Limb (tissue), 2 donors: ENCODE results near the gene DENND4A.
"Not testable (repeated sequence)": the region's sequence is repeated elsewhere in the genome, so short reads cannot be mapped to it uniquely, and the experiment has no call there.

Source experiments
- DNase-seq, 2 donors: peaks; one replicate each; pipeline ENCODE4 v3.0.0-alpha.2; 2016; ENCODE audit errors: extremely low spot score in 2 of 2

Gene DENND4A

DNA sequence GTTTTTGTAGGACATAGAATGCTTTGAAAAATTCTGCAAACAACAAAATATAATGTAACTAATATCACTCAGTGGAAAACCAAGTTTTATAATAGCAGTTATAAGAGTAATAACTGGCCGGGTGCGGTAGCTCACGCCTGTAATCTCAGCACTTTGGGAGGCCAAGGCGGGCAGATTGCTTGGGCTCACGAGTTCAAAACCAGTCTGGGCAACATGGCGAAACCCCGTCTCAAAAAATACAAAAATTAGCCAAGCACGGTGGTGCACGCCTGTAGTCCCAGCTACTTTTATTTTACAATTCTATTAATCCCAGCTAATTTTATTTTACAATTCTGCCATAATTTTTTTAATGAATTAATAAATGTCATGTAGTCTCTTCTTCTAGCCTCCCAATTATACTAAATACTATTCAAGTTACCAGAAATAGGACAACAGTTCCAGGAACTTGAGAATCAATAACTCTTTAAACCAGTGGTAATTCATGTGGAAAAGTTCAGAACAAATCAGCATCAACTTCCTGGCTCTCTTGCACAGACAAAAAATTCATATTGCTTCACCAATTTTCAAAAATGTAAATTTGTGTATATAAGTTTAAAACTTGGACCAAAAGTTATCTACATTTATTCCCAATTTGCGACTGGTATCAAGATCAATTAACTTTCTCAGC, 2.2 kb downstream of the DENND4A start:
- DNase-seq, result no peak

DNA sequence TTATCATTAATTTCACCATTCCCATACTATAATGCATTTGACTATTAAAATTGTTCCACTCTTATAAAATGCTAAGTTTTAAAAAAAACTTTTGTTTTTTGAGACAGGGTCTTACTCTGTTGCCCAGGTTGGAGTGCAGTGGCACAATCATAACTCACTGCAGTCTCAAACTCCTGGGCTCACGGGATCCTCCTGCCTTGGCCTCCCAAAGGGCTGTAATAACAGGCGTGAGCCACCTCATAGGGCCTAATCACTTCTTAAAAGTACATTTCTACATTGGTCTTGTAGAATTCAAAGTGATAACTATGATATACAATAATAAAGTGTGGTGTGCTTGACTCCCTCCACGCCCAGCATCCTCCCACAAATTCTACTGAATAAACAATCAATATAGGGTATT, 3.0 kb downstream of the DENND4A start:
- DNase-seq, result no peak

DNA sequence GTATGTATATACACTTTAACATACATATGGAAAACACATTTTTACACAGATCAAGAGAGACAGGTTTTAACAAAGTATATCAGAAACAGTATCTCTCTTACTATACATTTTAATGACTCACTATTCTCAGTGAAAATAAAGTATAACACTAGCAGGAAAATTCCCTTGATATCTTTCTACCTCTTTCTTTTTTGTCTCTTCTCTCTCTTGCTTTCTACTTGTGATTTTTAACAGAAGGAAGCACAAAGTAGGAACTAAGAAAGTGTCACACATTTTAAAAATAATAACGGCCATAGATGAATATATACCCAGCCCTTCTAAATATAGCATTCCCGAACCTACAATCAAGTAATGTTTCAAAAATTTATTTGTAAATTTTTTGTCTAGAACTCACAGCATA, 4.8 kb downstream of the DENND4A start:
- no peak for DNase-seq

DNA sequence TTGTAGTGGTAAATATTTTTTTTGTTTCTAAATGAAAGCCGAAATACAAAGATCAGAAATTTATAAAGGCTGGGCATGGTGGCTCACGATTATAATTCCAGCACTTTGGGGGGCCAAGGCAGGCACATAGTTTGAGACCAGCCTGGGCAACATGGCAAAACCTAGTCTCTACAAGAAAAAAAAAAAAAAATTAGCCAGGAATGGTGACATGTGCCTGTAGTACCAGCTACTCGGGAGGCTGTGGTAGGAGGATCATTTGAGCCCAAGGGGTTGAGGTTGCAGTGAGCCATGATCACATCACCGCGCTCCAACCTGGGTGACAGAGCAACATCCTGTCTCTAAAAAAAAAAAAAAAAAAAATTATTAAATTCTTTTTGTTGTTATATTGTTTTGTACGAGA, 6.9 kb downstream of the DENND4A start:
- DNase-seq, result no peak

DNA sequence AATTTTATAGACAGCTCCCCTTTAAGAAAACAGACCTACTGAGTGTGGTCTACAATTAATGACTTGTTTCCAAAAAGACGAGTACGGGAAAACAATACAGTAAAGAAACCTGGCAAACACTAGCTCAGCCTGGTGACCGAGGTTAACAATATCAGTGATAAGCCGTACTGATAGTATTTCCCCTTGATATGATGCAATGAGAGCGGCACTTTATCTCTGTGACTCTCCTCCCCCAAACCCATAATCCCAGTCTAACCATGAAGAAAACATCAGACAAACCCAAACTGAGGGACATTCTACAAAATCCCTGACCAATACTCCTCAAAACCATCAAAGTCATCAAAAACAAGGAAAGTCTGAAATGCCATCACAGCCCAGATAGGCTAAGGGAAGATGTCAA, 8.2 kb downstream of the DENND4A start:
- no peak for DNase-seq

DNA sequence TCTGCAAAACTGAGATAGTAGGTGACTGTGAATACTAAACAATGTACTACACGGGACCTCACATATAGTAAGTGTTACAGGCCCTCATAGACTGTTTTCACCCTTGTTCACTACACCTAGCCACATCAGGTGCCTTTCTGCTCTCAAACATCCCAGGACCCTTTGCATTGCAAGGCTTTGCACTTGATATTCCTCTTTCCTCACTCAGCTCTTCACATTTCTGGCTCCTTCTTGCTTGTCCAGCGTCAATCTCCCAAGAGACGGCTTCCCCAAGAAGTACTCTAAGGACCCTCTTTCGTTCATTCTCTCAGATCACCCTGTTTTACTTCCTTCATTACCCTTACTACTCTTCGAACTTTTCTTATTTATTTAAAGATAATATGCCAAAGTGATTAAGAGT, 10.0 kb downstream of the DENND4A start:
- no peak for DNase-seq

DNA sequence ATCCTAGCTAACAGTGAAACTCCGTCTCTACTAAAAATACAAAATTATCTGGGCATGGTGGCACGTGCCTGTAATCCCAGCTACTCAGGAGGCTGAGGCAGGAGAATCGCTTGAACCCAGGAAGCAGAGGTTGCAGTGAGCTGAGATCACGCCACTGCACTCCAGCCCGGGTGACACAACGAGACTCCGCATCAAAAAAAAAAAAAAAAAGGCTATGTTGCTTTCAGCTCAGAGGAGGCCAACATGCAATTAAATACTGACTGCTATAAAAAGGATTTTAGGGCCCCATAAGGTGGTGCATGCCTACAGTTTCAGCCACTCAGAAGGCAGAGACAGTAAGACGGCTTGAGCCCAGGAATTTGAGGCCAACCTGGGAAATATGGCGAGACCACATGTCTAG, 13.4 kb downstream of the DENND4A start:
- DNase-seq, result not testable (repeated sequence)

DNA sequence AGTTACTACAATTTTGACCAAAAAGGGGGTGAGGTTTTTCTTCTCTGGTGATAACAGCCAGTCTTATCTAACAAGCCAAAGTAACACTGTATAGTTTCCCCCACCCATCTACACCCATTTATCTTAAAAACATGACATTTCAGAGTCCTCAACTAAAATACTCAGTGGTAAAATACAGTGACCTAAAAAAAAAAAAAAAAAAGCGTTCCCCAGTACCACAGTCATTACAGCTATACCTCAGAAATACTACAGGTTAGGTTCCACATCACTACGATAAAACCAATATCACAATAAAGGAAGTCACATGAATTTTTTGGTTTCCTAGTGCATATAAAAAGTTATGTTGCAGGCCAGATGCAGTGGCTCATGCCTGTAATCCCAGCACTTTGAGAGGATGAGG, 13.8 kb downstream of the DENND4A start:
- no peak for DNase-seq

DNA sequence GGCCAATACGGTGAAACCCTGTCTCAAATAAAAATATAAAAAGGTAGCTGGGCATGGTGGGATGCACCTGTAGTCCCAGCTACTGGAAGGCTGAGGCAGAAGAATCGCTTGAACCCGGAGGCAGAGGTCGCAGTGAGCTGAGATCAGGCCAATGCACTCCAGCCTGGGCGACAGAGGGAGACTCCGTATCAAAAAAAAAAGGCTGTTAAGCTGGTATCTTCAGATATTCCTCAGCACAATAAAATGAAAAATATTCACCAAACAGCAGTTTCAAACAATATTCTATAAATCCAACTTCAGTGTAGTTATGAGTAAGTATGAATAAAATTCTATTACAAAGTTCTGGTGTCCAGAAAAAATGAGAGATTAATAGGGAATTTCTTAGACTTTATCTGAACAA, 14.2 kb downstream of the DENND4A start:
- no peak for DNase-seq

DNA sequence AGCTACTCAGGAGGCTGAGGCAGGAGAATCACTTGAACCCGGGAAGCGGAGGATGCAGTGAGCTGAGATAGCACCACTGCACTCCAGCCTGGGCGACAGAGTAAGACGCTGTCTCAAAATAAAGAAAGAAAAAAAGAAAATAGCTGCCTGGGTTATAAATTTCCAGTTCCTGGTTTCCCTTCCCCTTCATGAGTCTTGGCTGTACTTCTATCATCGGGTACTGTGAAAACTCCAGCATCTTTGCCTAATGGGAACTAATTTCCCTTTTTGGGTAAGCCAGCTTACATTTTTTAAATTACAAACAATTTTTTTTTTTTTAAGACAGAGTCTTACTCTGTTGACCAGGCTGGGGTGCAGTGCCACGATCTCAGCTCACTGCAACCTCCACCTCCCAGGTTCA, 15.0 kb downstream of the DENND4A start:
- DNase-seq, result no peak

DNA sequence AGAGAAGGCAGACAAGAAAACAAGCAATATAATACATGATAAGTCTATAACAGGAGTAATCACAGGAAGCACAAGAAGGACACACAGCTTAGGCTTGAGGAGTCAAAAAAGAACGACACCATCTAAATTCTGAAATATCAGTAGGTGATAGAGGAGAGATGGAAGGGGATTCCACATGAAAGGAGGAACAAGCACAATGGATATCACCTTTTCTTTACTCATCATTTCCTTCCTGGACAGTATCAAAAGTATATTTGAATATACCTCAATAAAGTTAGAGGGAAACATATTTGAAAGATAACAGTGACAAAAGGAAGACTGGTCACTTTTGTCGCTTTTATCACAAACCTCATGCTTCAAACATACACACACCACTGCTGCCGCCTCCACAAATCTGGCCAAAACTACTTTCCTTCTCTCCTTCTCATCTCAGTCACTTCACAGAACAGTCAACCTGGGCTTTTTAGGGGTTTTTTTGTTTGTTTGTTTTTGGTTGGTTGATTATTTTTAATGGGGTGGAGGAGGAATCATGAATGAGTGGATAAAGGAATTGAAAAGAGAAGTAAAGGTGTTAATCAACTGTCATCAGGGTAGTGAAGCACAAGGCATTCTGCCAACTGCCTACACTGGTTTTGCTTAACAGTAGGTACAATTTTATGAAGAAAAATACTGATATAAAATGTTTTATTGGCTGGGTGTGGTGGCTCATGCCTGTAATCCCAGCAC, 18.5 kb downstream of the DENND4A start:
- no peak for DNase-seq

DNA sequence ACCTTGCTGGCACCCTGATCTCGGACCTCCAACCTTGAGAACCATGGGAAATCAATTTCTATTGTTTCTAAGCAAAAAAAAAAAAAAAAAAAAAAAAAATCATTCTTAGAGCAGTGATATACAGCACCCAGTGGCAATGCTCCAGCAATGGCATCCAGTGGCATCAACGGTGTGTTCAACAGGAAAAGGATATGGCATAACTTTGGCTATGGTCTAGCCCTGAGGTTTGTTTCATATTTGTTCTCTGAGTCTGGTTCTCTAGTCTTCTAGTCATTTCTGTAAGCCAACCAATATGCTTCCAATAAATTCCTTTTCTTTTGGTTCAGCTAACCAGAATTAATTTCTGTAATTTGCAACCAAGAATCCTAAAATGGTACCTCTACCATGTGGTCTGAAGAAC, 19.2 kb downstream of the DENND4A start:
- no peak for DNase-seq

DNA sequence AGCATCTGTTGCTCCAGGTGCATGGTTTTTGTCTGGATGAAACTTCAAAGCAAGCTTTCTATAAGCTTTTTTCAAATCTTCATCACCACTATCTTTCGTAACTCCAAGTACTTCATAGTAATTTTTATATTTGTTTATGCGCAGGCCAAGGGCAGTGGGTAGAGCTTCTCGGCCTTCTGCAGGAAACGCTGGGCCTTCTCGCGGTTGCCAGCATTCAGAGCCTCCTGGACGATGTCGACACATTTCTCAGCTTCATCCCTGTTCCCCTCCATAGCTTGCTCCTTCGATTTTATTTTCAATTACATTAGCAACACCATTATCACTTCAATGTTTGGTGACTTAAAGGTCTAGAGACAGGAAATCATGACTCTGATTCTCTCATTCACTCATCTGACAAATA, 20.2 kb downstream of the DENND4A start:
- no peak for DNase-seq

DNA sequence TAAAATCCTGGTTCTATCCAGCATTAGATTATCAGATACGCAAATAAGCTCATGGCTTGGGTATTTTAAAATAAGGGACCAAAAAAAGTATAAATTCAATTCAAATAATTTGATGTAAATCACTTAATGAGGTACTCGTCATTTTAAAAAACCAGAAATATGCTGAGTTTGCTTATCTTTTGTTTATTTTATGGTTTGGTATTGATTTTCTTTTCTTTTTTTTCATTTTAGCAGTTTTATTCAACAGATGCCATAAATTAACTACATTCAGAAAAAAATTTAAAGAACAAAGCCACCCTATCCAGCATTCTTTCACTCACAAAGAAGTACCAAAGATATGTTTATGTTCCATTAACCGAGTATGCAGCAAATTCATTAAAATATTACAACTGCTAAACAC, 22.6 kb downstream of the DENND4A start:
- no peak for DNase-seq

DNA sequence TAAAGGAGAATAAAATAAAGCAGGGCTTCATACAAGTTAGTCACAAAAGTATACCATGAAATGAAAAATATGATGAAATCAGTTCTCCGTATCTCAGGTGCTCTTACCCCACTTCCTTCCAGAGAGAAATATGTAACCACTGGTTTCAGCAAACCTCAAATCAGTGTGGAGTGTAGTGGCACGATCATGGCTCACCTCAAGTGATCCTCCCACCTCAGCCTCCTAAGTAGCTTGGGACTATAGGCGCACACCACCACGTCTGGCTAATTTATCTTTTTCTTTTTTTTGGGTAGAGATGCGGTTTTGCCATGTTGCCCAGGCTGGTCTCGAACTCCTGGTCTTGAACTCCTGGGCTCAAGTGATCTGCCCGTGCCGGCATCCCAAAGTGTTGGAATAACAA, 24.2 kb downstream of the DENND4A start:
- no peak for DNase-seq

DNA sequence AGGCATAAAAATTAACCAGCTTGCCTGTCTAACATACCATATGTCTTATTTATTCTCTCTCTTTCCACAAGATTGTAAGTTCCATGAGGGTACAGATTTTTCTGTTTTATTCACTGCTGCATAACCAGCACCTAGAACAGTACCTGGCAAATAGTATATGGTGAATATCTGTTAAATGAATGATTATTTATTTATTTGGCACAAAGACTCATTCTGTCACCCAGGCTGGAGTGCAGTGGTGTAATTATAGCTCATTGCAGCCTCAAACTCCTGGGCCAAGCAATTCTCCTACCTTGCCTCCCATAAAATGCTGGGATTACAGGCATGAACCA, 24.9 kb downstream of the DENND4A start:
- no peak for DNase-seq

DNA sequence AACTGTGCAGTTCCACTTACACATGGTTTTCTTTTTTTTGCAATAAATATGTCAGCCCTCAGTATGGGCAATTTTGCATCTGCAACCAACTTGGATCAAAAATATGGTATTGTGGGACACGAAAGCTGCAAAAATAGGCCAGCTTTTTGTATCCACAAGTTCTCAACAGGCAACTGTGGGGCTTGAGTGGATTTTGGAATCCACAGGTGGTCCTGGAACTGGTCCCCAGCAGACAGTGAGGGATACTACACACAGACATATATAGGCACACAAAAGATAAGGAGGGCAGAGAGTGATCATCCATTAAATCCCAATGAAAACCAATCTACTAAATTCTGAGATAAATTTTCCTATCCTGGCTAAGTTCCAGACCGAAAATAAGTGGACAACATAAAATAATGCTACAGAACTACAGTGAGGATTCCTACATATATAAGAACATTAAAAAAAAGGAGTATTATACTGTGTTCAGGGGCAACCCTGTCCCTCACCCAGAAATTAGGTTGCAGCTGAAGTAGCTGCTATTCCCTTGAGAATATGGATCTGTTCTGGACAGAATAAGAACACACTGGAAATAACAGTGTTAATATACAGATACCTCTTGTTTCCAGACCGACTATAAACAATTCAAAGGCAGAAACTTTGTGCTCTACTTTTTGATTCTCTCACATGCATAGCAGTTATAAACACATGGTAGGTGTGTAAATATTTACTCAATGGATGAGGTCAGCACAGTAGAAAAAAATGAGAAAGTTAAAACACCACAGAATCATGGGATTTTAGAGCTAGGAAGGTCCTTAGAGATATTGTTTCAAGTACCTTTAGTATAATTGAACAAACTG, 25.4 kb downstream of the DENND4A start:
- no peak for DNase-seq

DNA sequence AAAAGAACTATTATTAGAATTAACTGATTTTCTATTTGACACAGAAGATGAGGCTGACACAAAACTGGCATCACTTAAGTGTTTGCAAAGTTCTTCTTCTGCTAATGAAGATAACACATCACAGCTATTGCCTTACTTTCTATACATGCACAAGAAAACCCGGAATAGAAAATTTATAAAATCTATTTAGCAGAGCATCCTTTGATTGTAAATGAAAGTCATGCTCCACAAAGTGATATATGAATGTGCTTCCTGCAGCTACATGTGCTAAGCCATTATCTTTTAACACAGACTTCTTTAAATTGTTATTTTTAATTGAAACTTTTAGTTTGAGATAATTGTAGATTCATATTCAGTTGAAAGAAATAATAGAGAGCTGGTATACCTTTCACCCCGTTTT, 27.0 kb downstream of the DENND4A start:
- no peak for DNase-seq

DNA sequence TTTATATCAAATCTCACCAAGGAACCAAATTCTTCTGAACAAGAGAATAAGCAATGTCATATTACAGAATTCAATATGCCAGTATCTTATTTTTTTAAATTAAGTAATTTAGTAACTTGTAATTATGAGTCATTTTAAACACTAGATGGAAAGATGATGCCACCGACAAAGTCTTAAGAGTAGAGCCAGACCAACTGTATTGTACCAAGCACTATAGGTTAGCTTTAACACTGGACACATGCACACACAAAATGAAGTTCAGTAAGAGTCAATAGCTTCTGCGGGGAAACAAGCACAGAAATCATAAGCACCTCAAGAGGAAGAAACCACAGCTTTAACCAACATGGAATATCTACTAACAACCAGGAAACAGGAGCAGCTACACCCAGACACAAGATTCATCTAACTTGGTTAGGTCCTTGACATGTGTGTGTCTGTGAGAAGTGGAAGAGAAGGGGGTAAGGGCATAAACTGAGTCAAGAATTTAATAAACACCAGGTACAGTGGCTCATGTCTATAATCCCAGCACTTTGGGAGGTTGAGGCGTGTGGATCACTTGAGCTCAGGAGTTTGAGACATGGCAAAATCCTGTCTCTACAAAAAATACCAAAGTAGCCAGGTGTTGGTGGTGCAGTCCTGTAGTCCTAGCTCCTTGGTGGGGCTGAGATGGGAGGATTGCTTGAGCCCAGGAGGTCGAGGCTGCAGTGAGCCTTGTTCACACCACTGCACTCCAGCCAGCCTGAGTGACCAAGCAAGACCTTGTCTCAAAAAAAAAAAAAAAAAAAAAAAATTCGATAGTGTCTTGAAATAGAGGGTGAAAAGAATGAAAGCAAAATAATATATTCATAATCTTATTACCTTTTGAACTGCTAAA, 28.9 kb downstream of the DENND4A start:
- no peak for DNase-seq

DNA sequence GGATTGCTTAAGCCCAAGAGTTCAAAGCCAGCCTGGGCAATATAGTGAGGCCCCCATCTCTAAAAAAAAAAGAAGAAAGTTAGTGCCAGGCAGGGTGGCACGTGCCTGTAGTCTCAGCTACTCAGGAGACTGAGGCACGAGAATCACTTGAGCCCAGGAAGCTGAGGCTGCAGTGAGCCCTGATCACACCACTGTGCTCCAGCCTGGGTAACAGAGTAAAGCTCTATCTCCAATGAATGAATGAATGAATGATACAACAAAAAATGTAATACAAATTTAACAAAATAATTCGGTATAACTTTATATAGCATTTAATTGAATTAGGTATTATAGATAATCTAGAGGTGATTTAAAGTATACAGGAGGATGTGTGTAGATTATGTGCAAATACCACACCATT, 29.7 kb downstream of the DENND4A start:
- DNase-seq, result no peak

DNA sequence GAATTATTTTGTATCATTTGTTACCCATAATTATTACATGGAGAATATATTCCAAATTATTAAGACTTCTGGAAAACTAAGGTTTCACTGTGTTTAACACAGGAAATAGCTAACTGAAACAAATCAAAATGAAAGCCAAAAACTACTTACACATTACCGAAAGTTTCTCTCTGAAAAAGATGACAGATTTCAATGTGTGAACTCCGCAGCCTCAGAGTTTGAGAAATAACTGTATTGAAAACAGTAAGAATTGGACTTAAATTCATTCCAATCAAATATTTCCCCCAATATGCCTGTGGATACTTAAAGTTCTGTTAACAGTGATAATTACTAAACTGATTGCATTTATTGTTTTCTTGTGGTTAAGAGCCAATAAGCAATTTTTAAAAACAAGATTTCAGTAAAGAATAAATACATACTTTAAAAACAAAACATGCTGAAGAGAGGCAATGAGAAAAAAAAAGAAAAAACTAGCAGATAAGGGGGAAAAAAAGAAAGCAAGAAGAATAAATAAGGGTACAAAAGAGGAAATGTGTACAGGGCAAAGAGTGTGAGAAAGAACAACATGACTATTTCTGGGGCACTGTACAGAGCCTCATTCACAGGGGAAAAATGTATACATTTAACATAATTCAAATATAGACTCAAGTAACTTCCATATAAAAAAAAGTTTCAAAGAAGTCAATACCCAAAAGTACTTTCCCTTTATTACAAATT, 30.7 kb downstream of the DENND4A start:
- DNase-seq, result no peak
